ENCODE measurements around the gene SMC1B. TPM values are rescaled to one million over a fixed set of nuclear protein-coding genes. Genes with fewer than 3 reads are reported as not detected.
A peak's percentile ranks its signal among the peaks of the same experiment; 100 is the strongest.

SMC1B gene
- total RNA-seq, 1 donor from 2014 or later, result not detected

DNA sequence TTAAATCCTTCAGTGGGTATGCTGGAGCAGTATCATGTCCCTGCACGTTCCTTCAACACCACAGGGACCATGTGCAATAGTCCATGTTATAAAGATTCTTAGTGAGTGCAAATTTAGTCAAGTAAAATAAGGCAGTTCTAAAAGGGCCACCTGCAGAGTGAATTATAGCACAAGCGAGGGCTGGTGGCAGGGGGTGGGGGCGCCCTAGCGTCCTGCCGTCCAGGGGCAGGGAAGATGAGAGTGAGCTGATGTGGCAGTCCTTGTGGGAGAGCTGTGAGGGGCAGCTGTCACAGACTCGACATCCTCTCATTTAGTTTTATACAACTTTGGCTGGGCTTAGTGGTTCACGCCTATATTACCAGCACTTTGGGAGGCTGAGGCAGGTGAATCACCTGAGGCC is 74.6 kb downstream of the SMC1B start:
- Histone ChIP-seq H3K9me3 (no peaks in the 10 kb centered on the region), H3K27ac (no peak overlapping the region), H3K4me3 (no peak overlapping the region), H3K27me3 (no peaks in the 10 kb centered on the region), H3K4me1 (peaks cover 12 to 30% of the 10 kb centered on the region in 2 donors), H3K36me3 (peaks cover 33 to 43% of the 10 kb centered on the region in 2 donors)
- intact Hi-C loops (cut with DNase I), result loop anchor here (5.0 to 10.0 kb wide), 3 partner anchors 64 to 974 kb away; no protein-coding TSS in a partner anchor
- TF ChIP-seq, protein P1, sequence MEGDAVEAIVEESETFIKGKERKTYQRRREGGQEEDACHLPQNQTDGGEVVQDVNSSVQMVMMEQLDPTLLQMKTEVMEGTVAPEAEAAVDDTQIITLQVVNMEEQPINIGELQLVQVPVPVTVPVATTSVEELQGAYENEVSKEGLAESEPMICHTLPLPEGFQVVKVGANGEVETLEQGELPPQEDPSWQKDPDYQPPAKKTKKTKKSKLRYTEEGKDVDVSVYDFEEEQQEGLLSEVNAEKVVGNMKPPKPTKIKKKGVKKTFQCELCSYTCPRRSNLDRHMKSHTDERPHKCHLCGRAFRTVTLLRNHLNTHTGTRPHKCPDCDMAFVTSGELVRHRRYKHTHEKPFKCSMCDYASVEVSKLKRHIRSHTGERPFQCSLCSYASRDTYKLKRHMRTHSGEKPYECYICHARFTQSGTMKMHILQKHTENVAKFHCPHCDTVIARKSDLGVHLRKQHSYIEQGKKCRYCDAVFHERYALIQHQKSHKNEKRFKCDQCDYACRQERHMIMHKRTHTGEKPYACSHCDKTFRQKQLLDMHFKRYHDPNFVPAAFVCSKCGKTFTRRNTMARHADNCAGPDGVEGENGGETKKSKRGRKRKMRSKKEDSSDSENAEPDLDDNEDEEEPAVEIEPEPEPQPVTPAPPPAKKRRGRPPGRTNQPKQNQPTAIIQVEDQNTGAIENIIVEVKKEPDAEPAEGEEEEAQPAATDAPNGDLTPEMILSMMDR (IDR thresholded peaks at IDR 0.05), result no peak
- no peak for DNase-seq (ENCODE audit: low spot score in 2 of 2)

DNA sequence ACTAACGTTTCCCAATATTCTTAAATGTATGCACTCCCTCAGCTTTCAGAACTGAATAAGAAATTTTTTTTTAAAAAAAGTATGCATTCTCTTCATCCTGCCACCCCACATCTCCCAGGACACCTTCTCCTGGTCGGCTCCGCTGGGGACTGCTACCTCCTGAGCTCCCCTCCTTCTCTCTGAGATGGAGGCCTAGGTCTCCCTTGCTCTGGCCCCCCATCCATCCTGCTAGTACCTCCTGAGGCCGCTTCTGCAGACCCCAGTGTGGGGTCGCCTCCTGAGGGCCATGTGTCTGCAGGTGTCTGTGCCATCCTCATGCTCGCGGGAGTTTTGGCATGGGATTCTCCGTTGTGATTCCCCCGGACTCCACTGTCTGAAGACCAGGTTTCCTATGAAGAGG is 75.9 kb downstream of the SMC1B start:
- no peaks in the 10 kb centered on the region for H3K9me3 ChIP-seq
- no peak overlapping the region for H3K4me3 ChIP-seq
- H3K36me3 ChIP-seq, result peaks cover 39 to 46% of the 10 kb centered on the region in 2 donors
- no peak for DNase-seq (ENCODE audit: low spot score in 2 of 2)
- TF ChIP-seq, protein P1 (IDR thresholded peaks at IDR 0.05), result no peak
- H3K4me1 ChIP-seq, result peaks cover 12 to 30% of the 10 kb centered on the region in 2 donors
- intact Hi-C loops (cut with DNase I), result loop anchor here (1.0 to 10.0 kb wide), 4 partner anchors 19 to 973 kb away; no protein-coding TSS in a partner anchor
- no peaks in the 10 kb centered on the region for H3K27me3 ChIP-seq
- peak overlapping the region in 1 of 2 donors; percentile 54 for H3K27ac ChIP-seq

DNA sequence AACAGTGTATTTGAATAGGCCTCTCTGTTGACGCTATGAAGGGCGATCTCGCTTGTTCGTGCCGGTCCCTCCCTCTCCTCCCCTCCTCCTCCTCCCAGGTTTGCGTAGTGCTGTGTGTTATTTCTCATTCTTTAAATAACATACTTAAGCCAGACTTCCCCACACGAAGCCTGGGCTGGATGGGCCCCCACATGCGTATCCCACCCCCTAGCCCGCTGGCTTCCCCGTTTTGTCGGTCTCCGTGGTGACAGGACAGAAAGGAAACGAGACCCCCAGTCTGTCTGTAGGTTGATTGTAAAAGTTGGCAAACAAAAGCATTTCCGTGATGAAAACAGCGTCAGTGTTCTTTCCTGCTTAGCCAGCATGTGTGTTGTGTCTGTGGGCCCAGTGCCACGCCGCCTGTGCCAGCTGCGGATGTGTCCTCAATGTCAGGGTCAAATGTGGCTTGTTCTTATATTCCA is 76.4 kb downstream of the SMC1B start:
- Histone ChIP-seq H3K4me1 (peaks cover 12 to 30% of the 10 kb centered on the region in 2 donors), H3K27ac (peak overlapping the region; percentile 54 to 73), H3K9me3 (no peaks in the 10 kb centered on the region), H3K36me3 (peaks cover 42 to 43% of the 10 kb centered on the region in 2 donors), H3K27me3 (no peaks in the 10 kb centered on the region), H3K4me3 (peak overlapping the region in 1 of 2 donors; percentile 50)
- intact Hi-C loops (cut with DNase I), result loop anchor here (1.0 to 10.0 kb wide), 4 partner anchors 19 to 972 kb away; no protein-coding TSS in a partner anchor
- TF ChIP-seq, protein P1 (IDR thresholded peaks at IDR 0.05), result no peak
- DNase-seq (ENCODE audit: low spot score in 2 of 2), result peak; percentile 60 to 87

DNA sequence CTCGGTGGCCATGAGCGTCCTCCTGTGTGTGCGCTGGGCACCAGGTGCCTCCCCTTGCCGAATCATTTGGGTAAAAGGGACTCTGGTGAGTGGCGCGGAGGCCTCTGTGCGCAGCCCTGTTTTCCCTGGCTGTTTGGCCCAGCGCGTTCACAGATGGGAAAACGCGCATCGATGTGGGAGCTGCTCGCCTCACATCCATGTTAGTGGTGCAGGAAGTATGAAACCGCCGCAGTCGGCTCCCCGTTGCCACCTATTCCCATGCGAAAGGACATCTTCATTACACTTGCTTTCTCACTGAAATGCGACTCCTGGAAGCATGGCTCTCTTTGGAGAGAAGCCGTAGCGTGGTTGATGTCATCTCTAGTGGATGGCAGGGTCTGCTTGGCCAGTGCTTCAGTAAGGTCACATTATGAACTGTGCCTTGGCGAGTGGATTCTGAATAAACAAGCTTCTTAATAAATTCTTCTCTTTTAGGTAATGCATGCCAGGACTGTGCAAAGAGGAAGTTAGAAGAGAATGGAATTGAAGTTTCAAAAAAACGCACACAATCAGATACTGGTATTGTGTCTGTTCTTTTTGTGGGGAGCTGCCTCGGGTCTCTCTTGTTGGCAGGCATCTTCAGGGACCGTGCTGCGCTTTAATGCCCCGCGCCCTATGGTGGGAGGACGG is 77.4 kb downstream of the SMC1B start:
- TF ChIP-seq, protein P1 (IDR thresholded peaks at IDR 0.05), result no peak
- Histone ChIP-seq H3K4me1 (peaks cover 12 to 30% of the 10 kb centered on the region in 2 donors), H3K27me3 (no peaks in the 10 kb centered on the region), H3K4me3 (no peak overlapping the region), H3K36me3 (peaks cover 41 to 42% of the 10 kb centered on the region in 2 donors), H3K27ac (no peak overlapping the region), H3K9me3 (no peaks in the 10 kb centered on the region)
- intact Hi-C loops (cut with DNase I), result loop anchor here (5.0 to 10.0 kb wide), 3 partner anchors 61 to 971 kb away; no protein-coding TSS in a partner anchor
- no peak for DNase-seq (ENCODE audit: low spot score in 2 of 2)

DNA sequence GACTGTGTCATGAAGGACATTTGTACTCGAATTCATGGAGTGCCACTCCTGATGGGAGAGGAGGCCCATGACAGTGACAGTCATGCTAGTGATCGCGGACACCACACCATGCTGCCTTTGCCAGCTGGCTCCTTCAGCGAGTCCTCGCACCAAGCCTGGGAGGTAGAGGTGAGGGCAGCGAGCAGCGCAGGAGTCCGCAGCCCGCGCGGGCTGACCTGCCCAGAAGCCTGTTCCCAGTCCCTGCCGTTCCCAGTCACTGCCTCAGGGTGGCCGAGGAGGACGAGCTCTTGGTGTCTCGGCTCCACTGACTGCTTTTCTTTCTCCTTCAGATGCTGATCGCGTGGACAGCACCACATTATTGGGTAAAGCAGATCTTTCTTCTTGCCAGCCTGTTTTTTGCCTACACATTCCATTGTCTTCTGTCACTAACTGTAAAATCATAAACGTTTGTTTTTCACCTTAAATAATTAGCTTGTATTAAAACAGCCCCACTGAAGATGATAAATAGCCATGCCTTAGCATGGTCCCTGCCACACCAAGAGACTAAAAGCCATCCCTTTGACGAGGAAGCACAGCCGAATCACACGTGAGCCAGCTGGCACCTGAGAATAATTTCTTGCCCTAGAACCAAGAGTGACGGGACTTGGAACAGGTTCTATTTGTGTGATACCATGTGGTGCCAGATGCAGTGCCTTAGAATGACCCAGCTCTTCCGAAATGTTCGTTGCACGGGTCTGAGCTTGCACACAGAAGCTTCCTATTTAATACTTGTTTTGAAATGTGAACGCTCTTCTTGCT is 78.2 kb downstream of the SMC1B start:
- no peaks in the 10 kb centered on the region for H3K27me3 ChIP-seq
- TF ChIP-seq, protein P1 (IDR thresholded peaks at IDR 0.05), result no peak
- H3K36me3 ChIP-seq, result peaks cover 42% of the 10 kb centered on the region in 2 donors
- H3K4me1 ChIP-seq, result peaks cover 12 to 30% of the 10 kb centered on the region in 2 donors
- no peak for DNase-seq (ENCODE audit: low spot score in 2 of 2)
- H3K4me3 ChIP-seq, result no peak overlapping the region
- intact Hi-C loops (cut with DNase I), result loop anchor here (5.0 to 10.0 kb wide), 3 partner anchors 60 to 970 kb away; no protein-coding TSS in a partner anchor
- H3K9me3 ChIP-seq, result no peaks in the 10 kb centered on the region
- H3K27ac ChIP-seq, result peak overlapping the region; percentile 43 to 46

Data from ascending aorta (tissue), 2 donors.